RKO (cell line): ENCODE results near the gene P2RX7.

ENCODE experiments used
- DNase-seq: peaks from one replicate; pipeline ENCODE4 v3.0.0-alpha.2; 2016; ENCODE audit warnings: low spot score

Gene P2RX7

DNA sequence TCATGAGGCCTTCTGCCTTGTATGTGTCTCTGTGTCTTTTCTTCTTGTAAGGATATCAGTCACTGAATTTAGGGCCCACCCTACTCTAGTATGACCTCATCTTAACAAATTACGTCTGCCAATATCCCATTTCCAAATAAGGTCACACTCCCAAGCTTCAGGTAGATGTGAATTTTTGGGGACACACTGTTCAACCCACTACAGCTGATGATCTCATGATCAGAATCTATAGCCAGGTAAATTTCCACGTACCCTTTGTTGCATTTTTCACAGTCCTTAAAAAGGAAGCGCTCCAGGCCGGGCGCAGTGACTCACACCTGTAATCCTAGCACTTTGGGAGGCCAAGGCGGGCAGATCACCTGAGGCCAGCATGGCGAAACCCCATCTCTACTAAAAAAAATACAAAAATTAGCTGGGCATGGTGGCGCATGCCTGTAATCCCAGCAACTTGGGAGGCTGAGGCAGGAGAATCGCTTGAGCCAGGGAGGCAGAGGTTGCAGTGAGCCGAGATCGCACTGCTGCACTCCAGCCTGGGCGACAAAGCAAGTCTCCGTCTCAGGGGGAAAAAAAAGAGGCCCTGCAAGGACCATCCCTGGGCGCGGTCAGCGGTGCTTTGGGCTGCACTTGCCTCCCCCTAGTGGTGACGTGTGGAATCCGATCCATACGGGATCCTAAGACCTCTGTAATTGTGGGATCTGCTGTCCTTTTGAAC, 97.3 kb downstream of the P2RX7 start:
- peak; percentile 76 for DNase-seq

DNA sequence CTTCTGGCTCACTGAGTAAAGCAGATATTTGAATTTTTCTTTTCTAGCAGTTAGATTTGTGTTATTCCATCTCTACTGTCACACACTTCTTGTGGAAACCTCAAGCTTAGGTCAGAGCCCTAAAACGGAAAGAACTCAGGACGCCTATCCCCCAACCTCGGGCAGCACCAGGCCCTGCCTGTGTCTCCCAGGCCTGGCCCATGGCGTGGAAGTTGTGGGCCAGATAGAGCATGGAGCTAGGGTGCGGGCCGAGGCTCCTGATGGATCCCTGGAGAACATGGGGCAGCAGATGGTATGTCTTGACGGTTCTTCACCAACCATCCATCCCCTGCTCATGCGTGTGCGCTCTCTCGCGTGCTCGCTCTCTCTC, 97.8 kb downstream of the P2RX7 start:
- no peak for DNase-seq

- DNase-seq: no peak
Measured at GRCh38 chr12:121232163-121232562, 99.5 kb downstream of the P2RX7 start.

- DNase-seq: no peak
Measured at GRCh38 chr12:121232977-121233627, 100.4 kb downstream of the P2RX7 start.

DNA sequence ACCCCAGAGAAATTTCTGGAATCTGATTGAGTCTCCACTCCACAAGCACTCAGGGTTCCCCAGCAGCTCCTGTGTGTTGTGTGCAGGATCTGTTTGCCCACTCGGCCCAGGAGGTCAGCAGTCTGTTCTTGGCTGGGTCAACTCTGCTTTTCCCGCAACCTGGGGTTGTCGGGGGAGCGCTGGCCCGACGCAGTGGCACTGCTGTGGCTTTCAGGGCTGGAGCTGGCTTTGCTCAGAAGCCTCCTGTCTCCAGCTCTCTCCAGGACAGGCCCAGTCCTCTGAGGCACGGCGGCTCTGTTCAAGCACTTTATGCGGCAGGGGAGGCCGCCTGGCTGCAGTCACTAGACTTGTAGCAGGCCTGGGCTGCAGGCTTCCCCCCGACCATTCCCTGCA, 100.9 kb downstream of the P2RX7 start:
- DNase-seq: no peak

GRCh38 chr12:121236776-121237175, 104.1 kb downstream of the P2RX7 start:
- no peak for DNase-seq

DNA sequence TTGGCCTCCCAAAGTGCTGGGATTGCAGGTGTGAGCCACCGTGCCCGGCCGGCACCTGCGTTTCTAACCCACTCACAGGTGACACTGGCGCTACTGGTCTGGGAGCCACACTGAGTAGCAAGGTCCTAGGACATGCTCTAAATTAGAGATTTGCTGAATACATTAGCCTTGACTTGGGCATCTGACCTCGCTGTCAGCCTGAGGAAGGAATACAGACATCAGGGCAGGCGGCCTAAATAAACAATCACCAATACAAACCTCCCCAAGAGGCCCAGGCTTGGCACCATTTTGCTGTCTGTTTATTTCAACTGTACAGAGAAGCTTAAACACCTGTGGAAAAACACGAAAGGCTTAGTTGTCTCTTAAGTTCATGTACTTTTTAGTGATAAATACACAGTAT, 104.7 kb downstream of the P2RX7 start:
- DNase-seq: no peak
